Measurements from ENCODE around the gene FBXO28.

Gene FBXO28

GRCh38 chr1:224096773-224097172 is 17.1 kb upstream of the FBXO28 start:
- DNase-seq = no peak

- DNase-seq = no peak
Measured at GRCh38 chr1:224098007-224098406, 15.9 kb upstream of the FBXO28 start.

- peak; percentile 41 for DNase-seq
Measured at GRCh38 chr1:224106568-224107281, 7.2 kb upstream of the FBXO28 start.

- DNase-seq = no peak
Measured at GRCh38 chr1:224107282-224107625, 6.7 kb upstream of the FBXO28 start.

- no peak for DNase-seq
Measured at GRCh38 chr1:224108991-224109390, 4.9 kb upstream of the FBXO28 start.

- no peak for DNase-seq
Measured at GRCh38 chr1:224109981-224110380, 3.9 kb upstream of the FBXO28 start.

- no peak for DNase-seq
Measured at GRCh38 chr1:224113005-224113404, 906 bp upstream of the FBXO28 start.

GRCh38 chr1:224113545-224113917 is 380 bp upstream of the FBXO28 start:
- DNase-seq = no peak

GRCh38 chr1:224114787-224115175 is 870 bp downstream of the FBXO28 start:
- no peak for DNase-seq

- no peak for DNase-seq
Measured at GRCh38 chr1:224116131-224116530, 2.2 kb downstream of the FBXO28 start.

GRCh38 chr1:224118688-224119087 is 4.8 kb downstream of the FBXO28 start:
- DNase-seq = no peak

- no peak for DNase-seq
Measured at GRCh38 chr1:224123136-224123535, 9.2 kb downstream of the FBXO28 start.

- no peak for DNase-seq
Measured at GRCh38 chr1:224124220-224124619, 10.3 kb downstream of the FBXO28 start.

GRCh38 chr1:224127925-224128819 is 14.3 kb downstream of the FBXO28 start:
- no peak for DNase-seq

GRCh38 chr1:224131253-224131652 is 17.3 kb downstream of the FBXO28 start:
- no peak for DNase-seq

- no peak for DNase-seq
Measured at GRCh38 chr1:224132901-224133300, 19.0 kb downstream of the FBXO28 start.

- no peak for DNase-seq
Measured at GRCh38 chr1:224133741-224134299, 19.9 kb downstream of the FBXO28 start.

GRCh38 chr1:224137518-224137917 is 23.6 kb downstream of the FBXO28 start:
- no peak for DNase-seq

GRCh38 chr1:224138198-224138597 is 24.3 kb downstream of the FBXO28 start:
- no peak for DNase-seq

- DNase-seq = no peak
Measured at GRCh38 chr1:224141693-224142092, 27.8 kb downstream of the FBXO28 start.

- DNase-seq = no peak
Measured at GRCh38 chr1:224149709-224150108, 35.8 kb downstream of the FBXO28 start.

GRCh38 chr1:224151117-224151516 is 37.2 kb downstream of the FBXO28 start:
- DNase-seq = no peak

GRCh38 chr1:224157316-224157715 is 43.4 kb downstream of the FBXO28 start:
- no peak for DNase-seq

- no peak for DNase-seq
Measured at GRCh38 chr1:224159541-224159940, 45.6 kb downstream of the FBXO28 start.
